Esophagus muscularis mucosa (tissue), 3 donors: ENCODE measurements around the gene NRIP1.

Experiments used
- CTCF ChIP-seq, 3 experiments: fragments of 200-600 bp in 2 of 3; fragments of 450-650 bp in 1 of 3; sonication (generic) in 2 of 3; IDR thresholded peaks; one replicate each; pipeline ENCODE4 v1.5.1; 2017 to 2019; ENCODE audit warnings: antibody characterized with exemption in 3 of 3, mild to moderate bottlenecking in 2 of 3, moderate library complexity in 1 of 3
- POLR2A ChIP-seq: fragments of 450-650 bp; IDR thresholded peaks from one replicate; pipeline ENCODE4 v1.6.1; 2017; ENCODE audit warnings: antibody characterized with exemption, moderate library complexity, mild to moderate bottlenecking, low read depth
- POLR2AphosphoS5 ChIP-seq, 2 donors: sonication (generic); formaldehyde crosslinking; IDR thresholded peaks; one replicate each; pipeline ENCODE4 v1.6.1; 2017; ENCODE audit warnings: antibody characterized with exemption in 2 of 2

- TF ChIP-seq POLR2AphosphoS5 (IDR thresholded peaks at IDR 0.05) (no peak), CTCF (IDR thresholded peaks at IDR 0.05) (no peak), POLR2A (no peak)
Observed at GRCh38 chr21:15023776-15024175, 41.0 kb downstream of the NRIP1 start.
